ENCODE data around the gene BLTP2. TPM values are rescaled to one million over a fixed set of nuclear protein-coding genes. Genes with fewer than 3 reads are reported as not detected.
A peak's percentile ranks its signal among the peaks of the same experiment; 100 is the strongest.

Gene BLTP2
- total and polyA plus RNA-seq, 2 of the 13 experiments (the other 11 are each of a cell fraction or from before 2014, with no cell fraction given): 66.7 to 80.9 TPM

- TF ChIP-seq ATF4 (CRISPR knock-in tag; IDR thresholded peaks at IDR 0.05) (0 out of 4 replicates have a peak, but pooled peaks of 1 of the 2 experiments have one; percentile 31), ZNF839 (CRISPR knock-in tag; IDR thresholded peaks at IDR 0.05; ENCODE audit: borderline replicate concordance) (peak; percentile 72; the same call in 1 of the 2 replicates), ZKSCAN8 (CRISPR knock-in tag; IDR thresholded peaks at IDR 0.05; ENCODE audit: borderline replicate concordance) (no peak), ELF1 (CRISPR knock-in tag; IDR thresholded peaks at IDR 0.05) (peak; percentile 82), TCF7 (IDR thresholded peaks at IDR 0.05; ENCODE audit: low read depth) (no peak), PLSCR1 (CRISPR knock-in tag; IDR thresholded peaks at IDR 0.05; ENCODE audit: borderline replicate concordance) (0 out of 2 replicates have a peak, but pooled peaks have one; percentile 83), KDM4B (CRISPR knock-in tag; IDR thresholded peaks at IDR 0.05) (peak; percentile 44; the same call in 1 of the 2 replicates), KLF11 (CRISPR knock-in tag; IDR thresholded peaks at IDR 0.05) (peak; percentile 83), CBFB (CRISPR knock-in tag; IDR thresholded peaks at IDR 0.05) (no peak), IRX3 (CRISPR knock-in tag; IDR thresholded peaks at IDR 0.05; ENCODE audit: borderline replicate concordance, low read depth) (no peak), ZNF431 (CRISPR knock-in tag; IDR thresholded peaks at IDR 0.05; ENCODE audit: borderline replicate concordance, low read depth) (no peak; the same call in 1 of the 2 replicates), ZBTB25 (CRISPR knock-in tag; IDR thresholded peaks at IDR 0.05) (peak; percentile 74; the same call in 1 of the 2 replicates), ZNF775 (CRISPR knock-in tag; IDR thresholded peaks at IDR 0.05; ENCODE audit: borderline replicate concordance) (peak; percentile 96), ZNF644 (CRISPR knock-in tag; IDR thresholded peaks at IDR 0.05; ENCODE audit: low read depth) (no peak), ZNF124 (CRISPR knock-in tag; IDR thresholded peaks at IDR 0.05) (0 out of 2 replicates have a peak, but pooled peaks have one; percentile 38), ZNF747 (CRISPR knock-in tag; IDR thresholded peaks at IDR 0.05; ENCODE audit: borderline replicate concordance) (no peak), ZNF180 (CRISPR knock-in tag; IDR thresholded peaks at IDR 0.05; ENCODE audit: borderline replicate concordance, low read depth) (no peak), SAP130 (CRISPR knock-in tag; IDR thresholded peaks at IDR 0.05; ENCODE audit: low read depth) (peak; percentile 96), ZNF234 (CRISPR knock-in tag; conservative IDR thresholded peaks at IDR 0.05) (no peak), ZNF335 (CRISPR knock-in tag; IDR thresholded peaks at IDR 0.05) (peak; percentile 44; the same call in 1 of the 2 replicates), ZNF143 (CRISPR knock-in tag; IDR thresholded peaks at IDR 0.05) (peak; percentile 23; the same call in 1 of the 2 replicates), ZNF138 (CRISPR knock-in tag; IDR thresholded peaks at IDR 0.05; ENCODE audit: low read depth) (no peak)
- TF ChIP-seq, protein P1, sequence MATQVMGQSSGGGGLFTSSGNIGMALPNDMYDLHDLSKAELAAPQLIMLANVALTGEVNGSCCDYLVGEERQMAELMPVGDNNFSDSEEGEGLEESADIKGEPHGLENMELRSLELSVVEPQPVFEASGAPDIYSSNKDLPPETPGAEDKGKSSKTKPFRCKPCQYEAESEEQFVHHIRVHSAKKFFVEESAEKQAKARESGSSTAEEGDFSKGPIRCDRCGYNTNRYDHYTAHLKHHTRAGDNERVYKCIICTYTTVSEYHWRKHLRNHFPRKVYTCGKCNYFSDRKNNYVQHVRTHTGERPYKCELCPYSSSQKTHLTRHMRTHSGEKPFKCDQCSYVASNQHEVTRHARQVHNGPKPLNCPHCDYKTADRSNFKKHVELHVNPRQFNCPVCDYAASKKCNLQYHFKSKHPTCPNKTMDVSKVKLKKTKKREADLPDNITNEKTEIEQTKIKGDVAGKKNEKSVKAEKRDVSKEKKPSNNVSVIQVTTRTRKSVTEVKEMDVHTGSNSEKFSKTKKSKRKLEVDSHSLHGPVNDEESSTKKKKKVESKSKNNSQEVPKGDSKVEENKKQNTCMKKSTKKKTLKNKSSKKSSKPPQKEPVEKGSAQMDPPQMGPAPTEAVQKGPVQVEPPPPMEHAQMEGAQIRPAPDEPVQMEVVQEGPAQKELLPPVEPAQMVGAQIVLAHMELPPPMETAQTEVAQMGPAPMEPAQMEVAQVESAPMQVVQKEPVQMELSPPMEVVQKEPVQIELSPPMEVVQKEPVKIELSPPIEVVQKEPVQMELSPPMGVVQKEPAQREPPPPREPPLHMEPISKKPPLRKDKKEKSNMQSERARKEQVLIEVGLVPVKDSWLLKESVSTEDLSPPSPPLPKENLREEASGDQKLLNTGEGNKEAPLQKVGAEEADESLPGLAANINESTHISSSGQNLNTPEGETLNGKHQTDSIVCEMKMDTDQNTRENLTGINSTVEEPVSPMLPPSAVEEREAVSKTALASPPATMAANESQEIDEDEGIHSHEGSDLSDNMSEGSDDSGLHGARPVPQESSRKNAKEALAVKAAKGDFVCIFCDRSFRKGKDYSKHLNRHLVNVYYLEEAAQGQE (IDR thresholded peaks at IDR 0.05; ENCODE audit: borderline replicate concordance in 1 of 2, low read depth in 1 of 2, low read length in 2 of 2): peak in 1 of 2 experiments; percentile 43; a peak in 1 of 4 replicates
Observed at GRCh38 chr17:28661635-28662526, 16.9 kb upstream of the BLTP2 start, which contains the start of the genes SDF2 and SUPT6H (continued).
